Skin of body (tissue), 2 donors: ENCODE data around the gene PPIL6. TPM values are rescaled to one million over a fixed set of nuclear protein-coding genes. Genes with fewer than 3 reads are reported as not detected.

Experiments used
- DNase-seq: peaks from one replicate; lab custom pipeline; 2025; lab: John Stamatoyannopoulos, UW
- total RNA-seq: library from RNA; depleted of rRNA; stranded (reverse); fragments of >200 nt; gene quantifications from one replicate; pipeline ENCODE4 v1.2.3, GENCODE V29; 2014

Gene PPIL6
- total RNA-seq, 1 donor from 2014 or later = 4.1 TPM

- DNase-seq = no peak
These were observed 8.8 kb upstream of the PPIL6 start for GRCh38 chr6:109449064-109449794.

GRCh38 chr6:109448615-109449014 lies 8.2 kb upstream of the PPIL6 start:
- no peak for DNase-seq

- DNase-seq = no peak
These were observed 7.6 kb upstream of the PPIL6 start for GRCh38 chr6:109447878-109448555.

DNA sequence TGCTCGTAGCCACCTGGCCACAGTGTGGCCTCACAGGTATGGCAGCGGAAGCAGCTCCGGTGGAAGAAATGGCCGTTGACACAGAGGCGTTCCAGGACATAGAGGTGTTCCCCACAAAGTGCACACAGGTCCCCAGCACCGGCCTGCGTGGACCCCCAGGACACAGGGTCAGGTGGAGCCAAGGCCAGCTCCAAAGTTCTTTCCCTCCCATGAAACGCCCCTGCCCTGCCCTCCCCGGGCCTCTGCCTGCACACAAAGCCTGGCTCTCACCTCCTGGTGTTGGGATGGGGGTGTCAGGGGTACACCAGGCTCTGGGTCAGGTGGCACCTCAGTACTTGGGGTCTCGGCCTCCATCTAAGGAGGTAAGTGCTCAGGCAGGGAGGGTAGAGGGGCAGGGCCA lies 6.7 kb upstream of the PPIL6 start:
- no peak for DNase-seq

DNA sequence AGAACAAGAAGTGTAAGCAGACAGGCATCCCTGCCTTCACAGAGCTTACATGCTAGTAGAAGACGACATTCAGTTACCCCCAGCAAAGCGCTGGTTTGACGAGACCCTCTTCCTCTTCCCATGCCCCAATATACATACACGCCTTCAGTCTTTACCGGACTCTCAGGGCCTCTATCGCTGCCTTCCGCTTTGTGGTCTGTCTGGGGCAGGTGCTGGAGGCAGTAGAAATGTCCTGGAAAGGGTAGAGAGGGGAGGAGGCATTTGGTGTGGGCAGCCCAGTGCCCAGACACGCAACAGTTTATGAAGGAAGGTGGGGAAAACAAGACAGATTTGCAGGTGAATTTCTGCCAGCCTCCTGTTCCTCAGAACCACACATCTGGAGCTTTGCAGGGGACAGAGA lies 6.1 kb upstream of the PPIL6 start:
- no peak for DNase-seq

DNA sequence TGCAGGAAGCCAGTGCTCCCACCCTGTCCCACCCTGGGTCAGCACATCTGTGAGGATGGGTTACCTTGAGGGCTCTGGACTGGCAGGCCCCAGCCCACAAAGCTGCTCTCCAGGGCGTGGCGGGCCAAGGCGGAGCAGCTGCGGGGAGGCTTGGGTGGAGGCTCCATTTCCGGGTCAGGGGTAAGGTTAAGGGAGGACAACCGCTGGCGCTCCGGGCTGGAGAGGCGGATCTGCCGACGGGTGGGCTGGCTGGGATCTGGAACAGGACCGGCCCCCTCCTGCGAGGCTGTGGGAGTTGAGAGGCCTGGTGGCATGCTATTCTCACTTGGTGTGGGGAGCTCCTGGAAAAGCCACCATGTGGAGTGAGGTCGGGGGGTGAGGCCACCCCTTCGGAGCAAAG lies 5.6 kb upstream of the PPIL6 start:
- DNase-seq = no peak

GRCh38 chr6:109445382-109445781 lies 5.0 kb upstream of the PPIL6 start:
- no peak for DNase-seq

- no peak for DNase-seq
These were observed 3.1 kb upstream of the PPIL6 start for GRCh38 chr6:109443425-109443950.

DNA sequence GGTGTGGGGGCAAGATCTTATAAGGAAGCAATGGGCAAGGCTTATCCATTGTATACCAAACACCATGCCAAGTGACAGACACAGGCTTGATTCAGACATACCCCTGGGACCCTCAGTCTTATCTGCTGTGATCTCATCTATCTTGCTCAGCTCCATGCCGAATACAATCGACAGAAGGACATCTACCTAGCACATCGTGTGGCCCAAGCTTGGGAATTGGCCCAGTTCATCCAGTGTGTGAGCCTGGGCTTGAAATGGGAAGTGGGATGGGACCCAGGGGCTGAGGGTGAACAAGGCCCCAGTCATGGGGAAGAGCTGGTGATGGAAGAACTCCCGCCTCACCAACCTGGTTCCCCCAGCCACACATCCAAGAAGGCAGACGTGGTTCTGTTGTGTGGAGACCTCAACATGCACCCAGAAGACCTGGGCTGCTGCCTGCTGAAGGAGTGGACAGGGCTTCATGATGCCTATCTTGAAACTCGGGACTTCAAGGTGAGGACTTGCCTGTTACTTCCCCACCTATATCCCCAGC lies 2.0 kb upstream of the PPIL6 start:
- no peak for DNase-seq

DNA sequence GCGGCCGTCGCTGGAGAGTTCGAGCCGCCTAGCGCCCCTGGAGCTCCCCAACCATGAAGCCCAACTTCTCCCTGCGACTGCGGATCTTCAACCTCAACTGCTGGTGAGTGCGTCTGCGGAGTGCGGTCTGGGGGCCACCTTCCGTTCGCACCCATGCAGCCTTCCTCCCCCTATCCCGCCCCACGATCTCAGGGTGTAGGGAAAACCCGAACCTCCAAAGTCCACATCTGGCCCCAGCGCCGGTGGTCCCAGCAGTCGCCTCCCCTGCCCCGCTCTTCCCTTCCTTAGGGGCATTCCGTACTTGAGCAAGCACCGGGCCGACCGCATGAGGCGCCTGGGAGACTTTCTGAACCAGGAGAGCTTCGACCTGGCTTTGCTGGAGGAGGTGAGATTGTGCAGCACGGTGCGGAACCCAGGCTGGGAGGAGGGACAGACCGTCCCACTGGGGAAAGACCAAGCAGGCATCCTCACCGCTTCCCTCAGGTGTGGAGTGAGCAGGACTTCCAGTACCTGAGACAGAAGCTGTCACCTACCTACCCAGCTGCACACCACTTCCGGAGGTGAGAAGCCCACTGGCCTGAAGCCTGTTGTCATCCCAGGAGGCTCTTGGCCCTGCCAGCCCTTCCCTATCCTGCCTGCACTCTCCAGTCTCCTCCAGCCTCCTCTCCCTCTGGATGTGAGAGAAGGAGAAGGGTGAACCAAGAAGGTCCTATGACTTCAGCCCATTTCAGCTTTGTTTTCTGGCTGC lies 815 bp upstream of the PPIL6 start:
- DNase-seq = peak; percentile 52

GRCh38 chr6:109436041-109436440 lies 4.4 kb downstream of the PPIL6 start:
- DNase-seq = no peak

- no peak for DNase-seq
These were observed 6.0 kb downstream of the PPIL6 start for GRCh38 chr6:109434456-109434855.

GRCh38 chr6:109429496-109429895 lies 10.9 kb downstream of the PPIL6 start:
- DNase-seq = no peak

GRCh38 chr6:109428889-109429477 lies 11.4 kb downstream of the PPIL6 start:
- DNase-seq = peak; percentile 83

DNA sequence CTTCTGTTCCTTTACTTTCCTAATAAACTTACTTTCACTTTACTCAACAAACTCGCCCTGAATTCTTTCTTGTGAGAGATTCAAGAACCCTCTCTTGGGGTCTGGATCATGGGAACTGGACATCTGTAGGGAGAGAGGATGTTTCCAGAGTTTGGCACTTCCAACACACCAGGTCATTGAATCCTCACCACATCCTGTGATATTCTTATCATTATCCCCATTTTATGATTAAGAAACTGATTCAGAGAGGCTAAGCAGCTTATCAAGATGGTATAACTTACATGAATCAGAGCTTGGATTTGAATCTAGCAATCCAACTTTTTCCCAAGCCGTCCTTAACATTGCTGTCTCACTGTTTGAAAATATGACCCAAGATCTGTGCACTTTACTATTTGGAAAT lies 15.5 kb downstream of the PPIL6 start:
- no peak for DNase-seq

DNA sequence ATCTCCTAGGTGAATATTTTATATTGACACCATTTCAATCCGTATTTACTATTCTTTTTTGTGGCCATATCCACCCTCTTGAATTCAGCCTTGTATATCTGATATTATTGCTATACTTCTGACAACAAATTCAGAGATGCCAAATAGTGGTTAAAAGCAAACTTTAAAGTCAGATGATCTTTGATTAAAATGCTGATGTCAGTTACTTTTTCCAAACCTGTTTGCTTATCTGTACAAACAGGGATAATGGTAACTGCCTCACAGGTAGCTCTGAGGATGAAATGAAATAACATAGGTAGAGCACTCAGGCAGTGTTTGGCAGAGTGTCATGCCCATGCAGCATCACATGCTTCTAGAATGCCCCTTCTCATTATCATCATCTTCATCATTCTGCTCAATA lies 19.2 kb downstream of the PPIL6 start:
- no peak for DNase-seq

GRCh38 chr6:109420751-109421150 lies 19.7 kb downstream of the PPIL6 start:
- no peak for DNase-seq

GRCh38 chr6:109417646-109418045 lies 22.8 kb downstream of the PPIL6 start:
- DNase-seq = no peak

- no peak for DNase-seq
These were observed 29.4 kb downstream of the PPIL6 start for GRCh38 chr6:109411034-109411433.

- no peak for DNase-seq
These were observed 34.2 kb downstream of the PPIL6 start for GRCh38 chr6:109406196-109406595.

- peak; percentile 3 for DNase-seq
These were observed 43.4 kb downstream of the PPIL6 start for GRCh38 chr6:109397020-109397419.
